Liver (tissue), 9 donors: ENCODE data around the gene LILRB2. TPM values are rescaled to one million over a fixed set of nuclear protein-coding genes. Genes with fewer than 3 reads are reported as not detected.

Experiments
- DNase-seq: peaks from one replicate; pipeline ENCODE4 v3.0.0-alpha.2; 2017; ENCODE audit warnings: low spot score
- H3K27ac ChIP-seq, 2 donors: one replicate each; pipeline ENCODE4 v1.7.0; 2013; ENCODE audit warnings: inconsistent platforms in 2 of 2, low read length in 2 of 2, control low read depth in 1 of 2, low read depth in 1 of 2, mild to moderate bottlenecking in 1 of 2
- H3K27me3 ChIP-seq, 4 donors: one replicate each; pipeline versions ENCODE4 v1.6.1 to v1.7.0; 2013; ENCODE audit warnings: low read length in 3 of 4, inconsistent platforms in 1 of 4, mild to moderate bottlenecking in 1 of 4, moderate library complexity in 1 of 4; ENCODE audit not compliant: control insufficient read depth in 4 of 4, insufficient read depth in 4 of 4
- H3K36me3 ChIP-seq, 4 donors: one replicate each; pipeline versions ENCODE4 v1.6.1 to v1.7.0; 2013; ENCODE audit warnings: low read length in 3 of 4, mild to moderate bottlenecking in 3 of 4, low read depth in 1 of 4, moderate library complexity in 1 of 4; ENCODE audit not compliant: control insufficient read depth in 4 of 4, insufficient read depth in 3 of 4
- H3K4me1 ChIP-seq, 4 donors: one replicate each; pipeline versions ENCODE4 v1.6.1 to v1.7.0; 2013; ENCODE audit warnings: low read length in 3 of 4, mild to moderate bottlenecking in 3 of 4, moderate library complexity in 1 of 4; ENCODE audit not compliant: control insufficient read depth in 4 of 4, insufficient read depth in 4 of 4
- H3K4me3 ChIP-seq, 3 donors: one replicate each; pipeline versions ENCODE4 v1.6.1 to v1.7.0; 2013; ENCODE audit warnings: low read length in 3 of 3, control low read depth in 1 of 3, low read depth in 1 of 3, mild to moderate bottlenecking in 1 of 3
- H3K9ac ChIP-seq, 2 donors: one replicate each; pipeline ENCODE4 v1.7.0; 2013; ENCODE audit warnings: low read length in 2 of 2, mild to moderate bottlenecking in 2 of 2, moderate library complexity in 2 of 2, control low read depth in 1 of 2, low read depth in 1 of 2
- H3K9me3 ChIP-seq, 4 donors: one replicate each; pipeline versions ENCODE4 v1.6.1 to v1.7.0; 2013; ENCODE audit warnings: low read length in 3 of 4; ENCODE audit not compliant: control insufficient read depth in 4 of 4
- ATF3 ChIP-seq: IDR thresholded peaks from 2 replicates; pipeline ENCODE4 v1.6.1; 2016; ENCODE audit warnings: antibody characterized with exemption
- CTCF ChIP-seq: fragments of 150-350 bp; IDR thresholded peaks from 2 replicates; pipeline ENCODE4 v1.5.1; 2017; ENCODE audit warnings: improper control_type of control experiment, low read depth, low read length; ENCODE audit not compliant: missing input control
- EGR1 ChIP-seq, 2 donors: IDR thresholded peaks; 2 replicates each; pipeline ENCODE4 v1.6.1; 2016 to 2018; ENCODE audit warnings: antibody characterized with exemption in 2 of 2, low read depth in 2 of 2
- FOXA1 ChIP-seq: IDR thresholded peaks from 2 replicates; pipeline ENCODE4 v1.6.1; 2016; ENCODE audit warnings: antibody characterized with exemption
- GABPA ChIP-seq, 2 donors: IDR thresholded peaks in 1 of 2; conservative IDR thresholded peaks in 1 of 2; 2 replicates each; pipeline ENCODE4 v1.6.1; 2016; ENCODE audit warnings: antibody characterized with exemption in 2 of 2, mild to moderate bottlenecking in 1 of 2, moderate library complexity in 1 of 2
- HNF4A ChIP-seq, 2 donors: conservative IDR thresholded peaks; 2 replicates each; pipeline ENCODE4 v1.6.1; 2016; ENCODE audit warnings: antibody characterized with exemption in 2 of 2, mild to moderate bottlenecking in 2 of 2
- HNF4G ChIP-seq: IDR thresholded peaks from 2 replicates; pipeline ENCODE4 v1.6.1; 2016; ENCODE audit warnings: antibody characterized with exemption
- NR2F2 ChIP-seq: IDR thresholded peaks from 2 replicates; pipeline ENCODE4 v1.6.1; 2016; ENCODE audit warnings: antibody characterized with exemption
- RAD21 ChIP-seq, 2 donors: IDR thresholded peaks; 2 replicates each; pipeline ENCODE4 v1.6.1; 2016; ENCODE audit warnings: antibody characterized with exemption in 2 of 2, mild to moderate bottlenecking in 2 of 2
- REST ChIP-seq: IDR thresholded peaks from 2 replicates; pipeline ENCODE4 v1.6.1; 2016; ENCODE audit warnings: antibody characterized with exemption, mild to moderate bottlenecking
- SP1 ChIP-seq: IDR thresholded peaks from 2 replicates; pipeline ENCODE4 v1.6.1; 2018; ENCODE audit warnings: antibody characterized with exemption, mild to moderate bottlenecking
- TAF1 ChIP-seq: conservative IDR thresholded peaks from 2 replicates; pipeline ENCODE4 v1.6.1; 2016; ENCODE audit warnings: antibody characterized with exemption, mild to moderate bottlenecking
- YY1 ChIP-seq: IDR thresholded peaks from 2 replicates; pipeline ENCODE4 v1.6.1; 2016; ENCODE audit warnings: antibody characterized with exemption, mild to moderate bottlenecking
- WGBS: extraction: QIAGEN DNeasy Blood & Tissue Kit; methylation state at CpG from one replicate; pipeline ENCODE4 v1.1.7; 2013; 5-methylcytosine and 5-hydroxymethylcytosine counted together
- polyA plus RNA-seq, 2 donors: library from polyadenylated mRNA; stranded (reverse) in 1 of 2; unstranded in 1 of 2; fragments of 200-250 nt in 1 of 2; fragments of >200 nt in 1 of 2; fragmentation: Nextera tagmentation in 1 of 2; extraction: Ambion mirVana in 1 of 2; gene quantifications; one replicate each; pipeline versions ENCODE4 v1.2.1 to v1.2.3, GENCODE V29; 2013 to 2015
- total RNA-seq, 2 donors: library from RNA; depleted of rRNA; stranded (reverse); fragments of >200 nt; gene quantifications; one replicate each; pipeline ENCODE4 v1.2.3, GENCODE V29; 2014
- TF ChIP-seq, protein P1 (sequence below): IDR thresholded peaks from 2 replicates; pipeline ENCODE4 v1.6.1; 2016; ENCODE audit warnings: antibody characterized with exemption
- TF ChIP-seq, protein P2 (sequence below): IDR thresholded peaks from 2 replicates; pipeline ENCODE4 v1.6.1; 2016; ENCODE audit warnings: antibody characterized with exemption
- donor health status: healthy.
- donor health status: healthy.
- donor health status: healthy.
- donor health status: healthy.
- donor health status: healthy.

The LILRB2 gene
- total and polyA plus RNA-seq, 4 donors, result 2.2 to 6.1 (median 5.2) TPM

GRCh38 chr19:54252845-54253244 lies 28.1 kb downstream of the LILRB2 start:
- no peaks in the 10 kb centered on the region for H3K4me1 ChIP-seq
- TF ChIP-seq YY1 (no peak), TAF1 (no peak), SP1 (no peak), HNF4A (conservative IDR thresholded peaks at IDR 0.05) (no peak), EGR1 (IDR thresholded peaks at IDR 0.05; ENCODE audit: low read depth in 2 of 2) (no peak), RAD21 (IDR thresholded peaks at IDR 0.05) (no peak), NR2F2 (no peak), HNF4G (no peak), REST (no peak), FOXA1 (no peak), CTCF (no peak)
- TF ChIP-seq, protein P1, sequence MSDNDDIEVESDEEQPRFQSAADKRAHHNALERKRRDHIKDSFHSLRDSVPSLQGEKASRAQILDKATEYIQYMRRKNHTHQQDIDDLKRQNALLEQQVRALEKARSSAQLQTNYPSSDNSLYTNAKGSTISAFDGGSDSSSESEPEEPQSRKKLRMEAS, result no peak
- TF ChIP-seq, protein P2, sequence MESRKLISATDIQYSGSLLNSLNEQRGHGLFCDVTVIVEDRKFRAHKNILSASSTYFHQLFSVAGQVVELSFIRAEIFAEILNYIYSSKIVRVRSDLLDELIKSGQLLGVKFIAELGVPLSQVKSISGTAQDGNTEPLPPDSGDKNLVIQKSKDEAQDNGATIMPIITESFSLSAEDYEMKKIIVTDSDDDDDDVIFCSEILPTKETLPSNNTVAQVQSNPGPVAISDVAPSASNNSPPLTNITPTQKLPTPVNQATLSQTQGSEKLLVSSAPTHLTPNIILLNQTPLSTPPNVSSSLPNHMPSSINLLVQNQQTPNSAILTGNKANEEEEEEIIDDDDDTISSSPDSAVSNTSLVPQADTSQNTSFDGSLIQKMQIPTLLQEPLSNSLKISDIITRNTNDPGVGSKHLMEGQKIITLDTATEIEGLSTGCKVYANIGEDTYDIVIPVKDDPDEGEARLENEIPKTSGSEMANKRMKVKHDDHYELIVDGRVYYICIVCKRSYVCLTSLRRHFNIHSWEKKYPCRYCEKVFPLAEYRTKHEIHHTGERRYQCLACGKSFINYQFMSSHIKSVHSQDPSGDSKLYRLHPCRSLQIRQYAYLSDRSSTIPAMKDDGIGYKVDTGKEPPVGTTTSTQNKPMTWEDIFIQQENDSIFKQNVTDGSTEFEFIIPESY, result no peak
- no peak for DNase-seq
- H3K9ac ChIP-seq, result no peak overlapping the region
- WGBS, result 74% methylated on average over 11 of the region's 11 CpGs
- H3K27me3 ChIP-seq, result no peaks in the 10 kb centered on the region
- H3K27ac ChIP-seq, result no peak overlapping the region
- H3K36me3 ChIP-seq, result no peaks in the 10 kb centered on the region
- H3K9me3 ChIP-seq, result no peaks in the 10 kb centered on the region
- H3K4me3 ChIP-seq, result no peak overlapping the region

DNA sequence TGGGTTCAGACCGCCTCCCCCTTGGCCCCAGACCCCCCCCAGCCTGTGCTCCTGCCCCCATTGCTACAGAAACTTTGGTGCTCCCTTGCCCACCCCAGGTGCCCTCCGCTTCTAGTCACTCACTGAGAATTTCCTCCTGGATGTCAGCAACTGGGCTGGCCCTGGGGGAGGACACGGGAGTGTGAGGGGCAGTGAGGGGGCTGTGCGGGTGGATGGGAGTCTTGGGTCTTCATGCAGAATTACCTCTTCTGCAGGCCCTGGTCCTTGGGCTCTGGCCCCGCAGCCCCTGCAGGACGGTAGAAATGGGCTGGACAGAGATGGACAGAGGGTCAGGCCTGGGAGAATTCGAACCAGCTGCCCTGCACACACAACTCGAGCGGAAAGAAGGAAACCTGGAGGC lies 28.7 kb downstream of the LILRB2 start:
- Histone ChIP-seq H3K9me3 (no peaks in the 10 kb centered on the region), H3K27ac (no peak overlapping the region), H3K9ac (no peak overlapping the region), H3K27me3 (no peaks in the 10 kb centered on the region), H3K36me3 (no peaks in the 10 kb centered on the region), H3K4me1 (peaks cover 0 to 4% (median 0%) of the 10 kb centered on the region in 4 donors), H3K4me3 (no peak overlapping the region)
- no peak for DNase-seq
- TF ChIP-seq HNF4G (no peak), SP1 (no peak), EGR1 (IDR thresholded peaks at IDR 0.05; ENCODE audit: low read depth in 2 of 2) (no peak), RAD21 (IDR thresholded peaks at IDR 0.05) (no peak), HNF4A (conservative IDR thresholded peaks at IDR 0.05) (no peak), TAF1 (no peak), ATF3 (no peak), GABPA (IDR thresholded peaks at IDR 0.05 in 1 of 2, conservative IDR thresholded peaks at IDR 0.05 in 1 of 2) (no peak)
- TF ChIP-seq, protein P2, result no peak
- 69% methylated on average over 9 of the region's 9 CpGs for WGBS
